GM18873 (cell line): ENCODE measurements around the gene GALNT11.
A peak's percentile ranks its signal among the peaks of the same experiment; 100 is the strongest.
"Not testable (repeated sequence)": the region's sequence is repeated elsewhere in the genome, so short reads cannot be mapped to it uniquely, and the experiment has no call there.

Experiments used
- ATAC-seq: cut with Tn5 transposase; IDR thresholded peaks from one replicate; pipeline ENCODE4 v1.9.1; 2021; ENCODE audit warnings: mild to moderate bottlenecking, moderate library complexity, moderate number of reproducible peaks; ENCODE audit not compliant: unreplicated experiment, low FRiP score

Gene GALNT11

DNA sequence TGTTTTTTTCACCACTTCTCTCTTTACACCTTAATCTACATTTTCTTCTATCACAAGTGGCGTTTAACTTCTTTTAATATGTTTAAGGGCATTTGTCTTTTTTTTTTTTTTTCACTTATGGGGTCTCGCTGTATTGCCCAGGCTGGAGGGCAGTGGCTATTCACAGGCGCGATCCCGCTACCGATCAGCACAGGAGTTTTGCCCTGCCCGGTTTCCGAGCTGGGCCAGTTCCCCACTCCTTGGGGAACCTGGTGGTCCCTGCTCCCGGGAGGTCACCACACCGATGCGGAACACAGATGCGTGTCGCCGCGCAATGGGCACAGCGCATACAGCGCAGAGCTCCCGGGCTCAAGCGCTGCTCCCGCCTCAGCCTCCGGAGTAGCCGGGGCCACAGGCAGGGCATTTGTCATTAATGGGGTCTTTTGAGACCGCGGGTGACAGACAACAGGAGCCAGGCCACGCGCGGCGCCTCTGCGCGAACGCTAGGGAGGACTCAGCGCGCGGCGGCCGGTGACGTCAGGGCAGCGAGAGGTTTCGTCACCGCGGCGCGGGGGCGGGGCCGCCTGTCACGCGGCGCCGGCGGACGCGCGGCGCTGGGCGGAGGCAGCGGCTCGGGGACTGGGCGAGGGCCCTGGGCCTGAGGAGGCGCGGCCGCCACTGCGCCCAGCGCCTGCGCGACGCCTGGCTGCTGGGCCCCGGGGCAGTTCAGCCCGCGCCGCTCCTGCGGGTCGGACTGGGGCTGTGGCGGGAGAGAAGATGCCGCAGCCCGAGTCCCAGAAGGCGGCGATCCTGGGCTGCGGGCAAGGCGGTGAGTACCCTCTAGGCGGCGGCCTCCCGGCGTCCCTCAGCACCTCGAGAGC lies at the start of gene GALNT11:
Gene GALNT11 (plus strand): TSS at position 598 of the 860 bp plus-strand sequence. CDS start 68,554 bp downstream, outside the sequence.
- peak; percentile 92 for ATAC-seq

- ATAC-seq, result no peak
Measured at GRCh38 chr7:151978616-151979015, 46.9 kb upstream of the GALNT11 start.

DNA sequence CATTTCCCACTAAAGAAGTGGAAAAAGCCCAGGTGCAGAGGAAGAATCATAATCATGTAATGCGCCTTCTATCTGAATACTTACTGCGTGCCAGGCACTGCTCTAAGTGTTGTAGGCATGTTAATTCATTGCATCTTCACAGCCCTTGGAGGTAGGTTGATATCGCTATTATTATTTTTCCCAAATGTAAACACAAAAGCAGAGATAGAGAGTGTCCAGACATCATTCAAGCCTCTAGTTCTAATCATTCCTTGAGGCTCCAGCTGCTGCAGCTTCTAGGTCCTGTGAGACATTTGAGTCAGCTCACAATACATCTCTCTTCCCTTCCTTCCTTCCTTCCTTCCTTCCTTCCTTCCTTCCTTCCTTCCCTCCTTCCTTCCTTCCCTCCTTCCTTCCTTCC lies 44.3 kb upstream of the GALNT11 start:
- no peak for ATAC-seq

DNA sequence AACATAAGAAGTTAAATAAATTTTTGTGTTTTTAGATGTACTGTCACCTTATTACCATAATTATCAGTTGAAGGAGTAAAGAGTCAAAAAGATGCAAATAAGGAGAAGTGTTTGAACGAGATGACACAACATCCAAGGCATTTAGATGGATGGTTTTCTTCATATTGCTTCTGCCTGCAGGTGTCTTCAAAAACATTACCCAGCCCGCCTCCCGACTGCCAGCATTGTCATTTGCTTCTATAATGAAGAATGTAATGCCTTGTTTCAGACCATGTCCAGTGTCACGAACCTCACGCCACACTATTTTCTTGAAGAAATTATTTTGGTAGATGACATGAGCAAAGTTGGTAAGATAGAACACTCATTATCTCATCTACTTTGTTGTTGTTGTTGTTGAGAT lies 42.7 kb upstream of the GALNT11 start:
- no peak for ATAC-seq

- ATAC-seq, result no peak
Measured at GRCh38 chr7:151984612-151985011, 40.9 kb upstream of the GALNT11 start.

GRCh38 chr7:151987748-151988529 lies 37.5 kb upstream of the GALNT11 start:
- no peak for ATAC-seq

- no peak for ATAC-seq
Measured at GRCh38 chr7:151992375-151992774, 33.1 kb upstream of the GALNT11 start.

- ATAC-seq, result no peak
Measured at GRCh38 chr7:151993977-151994676, 31.3 kb upstream of the GALNT11 start.

DNA sequence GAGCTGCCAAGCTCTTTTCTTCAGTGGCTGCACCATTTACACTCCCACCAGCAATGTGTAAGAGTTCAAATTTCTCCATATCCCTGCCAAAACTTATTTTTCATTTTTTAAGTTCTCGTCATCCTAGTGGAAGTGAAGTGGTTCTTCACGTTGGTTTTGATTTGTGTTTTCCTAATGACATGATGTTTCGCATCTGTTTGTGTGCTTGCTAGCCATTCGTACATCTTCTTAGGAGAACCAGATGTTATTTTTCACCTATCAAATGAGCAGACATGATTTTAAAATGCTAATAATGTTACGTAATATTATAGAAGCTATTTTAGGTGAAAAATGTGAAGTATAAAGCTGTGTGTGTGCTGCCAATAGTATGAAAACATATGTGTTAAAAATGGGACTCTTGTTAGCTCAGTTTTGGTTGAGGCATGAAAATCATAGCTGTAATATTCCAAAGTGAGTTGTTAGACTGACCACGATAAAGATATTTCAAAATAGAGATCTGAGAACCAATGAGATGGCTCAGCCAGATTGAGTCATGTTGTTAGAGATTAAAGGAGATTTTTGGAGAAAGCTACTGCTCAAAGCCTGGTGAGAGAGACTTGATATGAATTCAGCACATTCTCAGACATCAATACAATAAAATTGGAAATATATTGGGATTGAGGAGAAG lies 25.9 kb upstream of the GALNT11 start:
- no peak for ATAC-seq

DNA sequence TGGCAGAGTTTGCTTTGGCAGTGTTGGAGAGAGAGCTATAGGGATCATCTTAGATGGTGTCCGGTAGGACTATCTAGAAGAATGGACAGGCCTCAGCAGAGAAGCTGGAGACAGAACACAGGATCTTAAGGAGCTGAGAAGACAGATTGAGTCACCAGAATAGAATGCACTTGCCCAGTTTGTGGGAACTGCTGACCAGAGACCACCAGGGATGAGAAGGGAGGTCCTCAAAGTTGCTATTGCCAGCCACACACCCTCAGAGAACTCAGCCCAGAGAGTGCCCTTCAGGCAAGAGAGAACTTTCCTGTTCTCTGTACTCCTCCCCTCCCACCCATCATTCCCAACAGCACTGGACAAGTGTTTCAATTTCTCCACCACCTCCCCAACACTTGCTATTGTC lies 25.3 kb upstream of the GALNT11 start:
- no peak for ATAC-seq

GRCh38 chr7:152006336-152006735 lies 19.1 kb upstream of the GALNT11 start:
- no peak for ATAC-seq

DNA sequence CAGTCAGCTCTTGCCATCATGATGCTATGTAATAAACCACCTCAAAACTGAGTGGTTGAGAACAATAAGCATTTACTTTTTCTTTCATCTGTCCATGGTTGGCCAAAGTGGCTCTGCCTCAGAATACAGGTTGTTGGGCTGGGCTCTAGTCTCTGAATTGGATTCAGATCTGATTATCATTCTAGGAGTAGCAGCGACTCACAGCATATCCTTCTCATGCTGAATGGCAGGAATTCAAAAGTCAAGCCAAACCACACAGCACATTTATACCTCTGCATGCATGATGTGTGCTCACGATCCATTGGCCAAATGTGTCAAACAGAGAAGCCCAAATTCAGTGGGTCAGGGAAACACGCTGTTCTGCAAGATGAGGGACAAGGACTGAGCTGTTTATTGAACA lies 13.6 kb upstream of the GALNT11 start:
- ATAC-seq, result no peak

GRCh38 chr7:152013230-152013629 lies 12.2 kb upstream of the GALNT11 start:
- no peak for ATAC-seq

DNA sequence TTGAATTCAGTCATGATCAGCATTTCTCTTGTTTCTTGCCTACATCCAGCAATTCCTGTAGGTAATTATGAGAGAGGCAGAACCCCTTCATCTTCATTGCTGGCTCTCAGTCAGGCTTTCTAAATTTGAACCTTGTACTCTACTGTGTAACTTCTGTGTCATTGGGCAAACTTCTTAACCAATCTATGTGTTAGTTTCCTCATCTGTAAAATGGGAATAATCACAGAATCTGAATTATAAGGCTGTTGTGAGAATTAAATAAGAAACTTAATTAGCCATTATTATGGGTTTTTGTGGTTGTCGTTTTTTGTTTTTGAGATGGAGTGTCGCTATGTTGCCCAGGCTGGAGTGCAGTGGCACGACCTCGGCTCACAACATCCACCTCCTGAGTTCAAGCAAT lies 11.5 kb upstream of the GALNT11 start:
- ATAC-seq, result no peak

DNA sequence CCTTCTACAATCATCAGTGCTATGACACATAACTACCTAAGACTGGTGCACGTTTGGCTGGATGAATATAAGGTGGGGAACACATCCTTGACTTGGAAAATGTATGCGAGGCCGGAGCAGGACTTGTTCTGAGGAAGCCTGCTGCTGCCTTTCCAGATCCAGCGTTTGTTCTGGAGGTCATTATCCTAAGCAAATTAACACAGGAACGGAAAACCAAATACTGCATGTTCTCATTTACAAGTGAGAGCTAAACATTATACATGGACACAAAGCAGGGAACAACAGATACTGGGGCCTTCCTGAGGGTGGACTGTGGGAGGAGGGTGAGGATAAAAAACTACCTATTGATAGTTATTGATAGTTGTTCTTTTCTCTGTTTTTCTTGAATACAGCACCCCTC lies 10.8 kb upstream of the GALNT11 start:
- no peak for ATAC-seq

DNA sequence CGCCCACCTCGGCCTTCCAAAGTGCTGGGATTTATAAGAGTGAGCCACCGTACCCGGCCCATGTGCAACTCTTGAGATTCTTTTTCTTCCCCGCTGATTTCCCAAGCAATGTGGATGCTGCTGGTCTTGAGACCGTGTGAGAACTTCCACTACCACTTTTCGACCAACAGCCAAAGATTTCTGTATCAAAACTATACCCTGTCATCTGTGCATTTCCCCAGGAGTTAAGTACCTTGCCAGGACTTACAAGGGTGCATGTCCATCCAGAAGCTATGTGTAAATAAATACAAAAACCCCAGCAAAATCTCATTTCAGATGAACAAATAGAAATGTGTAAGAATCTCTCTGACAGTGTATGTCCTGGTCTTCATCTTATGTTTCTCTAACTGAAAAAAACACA lies 9.9 kb upstream of the GALNT11 start:
- ATAC-seq, result no peak

GRCh38 chr7:152016947-152017346 lies 8.5 kb upstream of the GALNT11 start:
- no peak for ATAC-seq

- not testable (repeated sequence) for ATAC-seq
Measured at GRCh38 chr7:152017683-152018082, 7.8 kb upstream of the GALNT11 start.

- not testable (repeated sequence) for ATAC-seq
Measured at GRCh38 chr7:152021740-152022139, 3.7 kb upstream of the GALNT11 start.
